ENCODE measurements around the gene HHAT. TPM values are rescaled to one million over a fixed set of nuclear protein-coding genes. Genes with fewer than 3 reads are reported as not detected.

HHAT gene
- total RNA-seq, 1 experiment from 2014 or later = 3.0 TPM

- Histone ChIP-seq H3K4me3 (ENCODE audit: low read depth, low read length, poor library complexity, severe bottlenecking) (no peak overlapping the region), H3K36me3 (ENCODE audit: insufficient read depth, low read length, poor library complexity, severe bottlenecking) (no peaks in the 10 kb centered on the region), H3K27me3 (replicated peaks; ENCODE audit: insufficient read depth, low read depth, low read length, poor library complexity) (peaks cover 9% of the 10 kb centered on the region), H3K9me3 (ENCODE audit: low read depth, low read length, poor library complexity, severe bottlenecking) (no peaks in the 10 kb centered on the region), H3K4me1 (ENCODE audit: insufficient read depth, low read length, poor library complexity, severe bottlenecking) (peaks cover 7% of the 10 kb centered on the region), H3K27ac (ENCODE audit: low read depth, low read length, poor library complexity, severe bottlenecking) (no peak overlapping the region)
- ChIA-PET POLR2A (ENCODE audit: low non-redundant PET) (no interaction called here), CTCF (no interaction called here)
- intact Hi-C loops (cut with micrococcal nuclease; ENCODE audit: unreplicated experiment) = no loop called here
- DNase-seq (ENCODE audit: low spot score) = no peak
- no TSS peak for BruUV-seq (replicated peaks)
- TF ChIP-seq CTCF (conservative IDR thresholded peaks at IDR 0.05; ENCODE audit: low read depth, low read length) = no peak
- no peak for TF ChIP-seq EZH2 (IDR thresholded peaks at IDR 0.05; ENCODE audit: borderline replicate concordance, low read depth, low read length, poor library complexity, severe bottlenecking)
Measured at GRCh38 chr1:210625715-210626114, 297.0 kb downstream of the HHAT start.

GRCh38 chr1:210626341-210626740, 297.6 kb downstream of the HHAT start:
- Histone ChIP-seq H3K9me3 (ENCODE audit: low read depth, low read length, poor library complexity, severe bottlenecking) (no peaks in the 10 kb centered on the region), H3K27ac (ENCODE audit: low read depth, low read length, poor library complexity, severe bottlenecking) (no peak overlapping the region), H3K4me3 (ENCODE audit: low read depth, low read length, poor library complexity, severe bottlenecking) (no peak overlapping the region), H3K27me3 (replicated peaks; ENCODE audit: insufficient read depth, low read depth, low read length, poor library complexity) (peaks cover 9% of the 10 kb centered on the region), H3K4me1 (ENCODE audit: insufficient read depth, low read length, poor library complexity, severe bottlenecking) (peaks cover 2% of the 10 kb centered on the region), H3K36me3 (ENCODE audit: insufficient read depth, low read length, poor library complexity, severe bottlenecking) (no peaks in the 10 kb centered on the region)
- TF ChIP-seq EZH2 (IDR thresholded peaks at IDR 0.05; ENCODE audit: borderline replicate concordance, low read depth, low read length, poor library complexity, severe bottlenecking) (no peak), CTCF (conservative IDR thresholded peaks at IDR 0.05; ENCODE audit: low read depth, low read length) (no peak)
- no TSS peak for BruUV-seq (replicated peaks)
- DNase-seq (ENCODE audit: low spot score) = no peak
- ChIA-PET CTCF (no interaction called here), POLR2A (ENCODE audit: low non-redundant PET) (no interaction called here)
- intact Hi-C loops (cut with micrococcal nuclease; ENCODE audit: unreplicated experiment) = no loop called here

GRCh38 chr1:210627755-210628154, 299.1 kb downstream of the HHAT start:
- BruUV-seq (replicated peaks) = no TSS peak
- peaks cover 9% of the 10 kb centered on the region for H3K27me3 ChIP-seq (replicated peaks; ENCODE audit: insufficient read depth, low read depth, low read length, poor library complexity)
- H3K9me3 ChIP-seq (ENCODE audit: low read depth, low read length, poor library complexity, severe bottlenecking) = no peaks in the 10 kb centered on the region
- H3K4me3 ChIP-seq (ENCODE audit: low read depth, low read length, poor library complexity, severe bottlenecking) = no peak overlapping the region
- intact Hi-C loops (cut with micrococcal nuclease; ENCODE audit: unreplicated experiment) = no loop called here
- DNase-seq (ENCODE audit: low spot score) = no peak
- ChIA-PET POLR2A (ENCODE audit: low non-redundant PET) (no interaction called here), CTCF (no interaction called here)
- no peaks in the 10 kb centered on the region for H3K36me3 ChIP-seq (ENCODE audit: insufficient read depth, low read length, poor library complexity, severe bottlenecking)
- no peaks in the 10 kb centered on the region for H3K4me1 ChIP-seq (ENCODE audit: insufficient read depth, low read length, poor library complexity, severe bottlenecking)
- TF ChIP-seq CTCF (conservative IDR thresholded peaks at IDR 0.05; ENCODE audit: low read depth, low read length) = no peak
- no peak for TF ChIP-seq EZH2 (IDR thresholded peaks at IDR 0.05; ENCODE audit: borderline replicate concordance, low read depth, low read length, poor library complexity, severe bottlenecking)
- no peak overlapping the region for H3K27ac ChIP-seq (ENCODE audit: low read depth, low read length, poor library complexity, severe bottlenecking)
